HCT116 (cell line): ENCODE measurements around the gene DCN. TPM values are rescaled to one million over a fixed set of nuclear protein-coding genes. Genes with fewer than 3 reads are reported as not detected.

ENCODE experiments used
- ATAC-seq: fragments of 200-7000 bp; cut with Tn5 transposase; 2 replicates; pipeline ENCODE4 v1.9.1; 2020; ENCODE audit warnings: mild to moderate bottlenecking, moderate library complexity
- BruUV-seq: library from RNA; stranded (reverse); fragments of 400-500 nt; replicated peaks from 2 replicates; lab custom pipeline; 2021; lab: Mats Ljungman, UMichigan
- CTCF ChIA-PET: fragments of 300-600 bp; sonication (Branson Sonifier 250); formaldehyde crosslinking; loops from one replicate; lab custom pipeline; 2021; ENCODE audit warnings: antibody characterized with exemption; lab: Charles Lee
- POLR2A ChIA-PET: fragments of 300-600, 350-600 bp; sonication (Branson Sonifier 250); formaldehyde crosslinking; loops from one replicate; lab custom pipeline; 2021; ENCODE audit warnings: antibody characterized with exemption; lab: Charles Lee
- RAD21 ChIA-PET, 2 experiments: fragments of 300-600 bp; sonication (Branson Sonifier 250); formaldehyde crosslinking; loops; one replicate each; lab custom pipeline; 2023; ENCODE audit warnings: low total read pairs in 2 of 2; ENCODE audit not compliant: uncharacterized antibody in 2 of 2, unreplicated experiment in 2 of 2, low non-redundant PET in 1 of 2; lab: Charles Lee
- DNase-seq: peaks from one replicate; pipeline ENCODE4 v3.0.0-alpha.2; 2010; ENCODE audit warnings: low read depth, low spot score
- H2AFZ ChIP-seq: fragments of 200-600 bp; shearing (Covaris generic), sonication (generic); 2 replicates; pipeline ENCODE4 v1.6.1; 2017; ENCODE audit warnings: low read depth, mixed run types, mixed read lengths, antibody characterized with exemption, low read length; ENCODE audit not compliant: poor library complexity, severe bottlenecking
- H3K27ac ChIP-seq: 2 replicates; pipeline ENCODE4 v1.5.1; 2012; ENCODE audit warnings: low read depth, low read length
- H3K27me3 ChIP-seq: fragments of 200-600 bp; sonication (generic); 2 replicates; pipeline ENCODE4 v1.6.1; 2016; ENCODE audit warnings: mixed run types, low read length, mixed read lengths; ENCODE audit not compliant: insufficient read depth
- H3K36me3 ChIP-seq, 2 experiments: fragments of 200-500 bp in 1 of 2; fragments of 200-600 bp in 1 of 2; sonication (Bioruptor generic) in 1 of 2; sonication (generic) in 1 of 2; 2 replicates each; pipeline versions ENCODE4 v1.5.1 to v1.6.1; 2014 to 2016; ENCODE audit warnings: low read length in 2 of 2, inconsistent platforms in 1 of 2, mixed read lengths in 1 of 2, mixed run types in 1 of 2; ENCODE audit not compliant: insufficient read depth in 2 of 2, control insufficient read depth in 1 of 2
- H3K4me1 ChIP-seq, 2 experiments: fragments of 200-600 bp in 1 of 2; sonication (generic) in 1 of 2; 2 replicates each; pipeline versions ENCODE4 v1.5.1 to v1.6.1; 2012 to 2017; ENCODE audit warnings: low read length in 2 of 2, inconsistent platforms in 1 of 2, mild to moderate bottlenecking in 1 of 2, mixed read lengths in 1 of 2, mixed run types in 1 of 2, moderate library complexity in 1 of 2; ENCODE audit not compliant: insufficient read depth in 2 of 2, control insufficient read depth in 1 of 2
- H3K4me2 ChIP-seq: fragments of 200-600 bp; sonication (generic); 2 replicates; pipeline ENCODE4 v1.6.1; 2017; ENCODE audit warnings: mixed run types, low read length, mixed read lengths
- H3K4me3 ChIP-seq, 2 experiments: fragments of 200-600 bp in 1 of 2; sonication (generic) in 1 of 2; replicated peaks in 1 of 2; 2 replicates each; pipeline ENCODE4 v1.5.1; 2011 to 2016; ENCODE audit warnings: low read length in 2 of 2, control low read depth in 1 of 2, low read depth in 1 of 2, mild to moderate bottlenecking in 1 of 2, mixed read lengths in 1 of 2, mixed run types in 1 of 2
- H3K79me2 ChIP-seq: fragments of 200-600 bp; sonication (generic); 2 replicates; pipeline ENCODE4 v1.6.1; 2017; ENCODE audit warnings: mild to moderate bottlenecking, mixed run types, low read length, moderate library complexity, mixed read lengths; ENCODE audit not compliant: insufficient read depth
- H3K9ac ChIP-seq: fragments of 200-600 bp; sonication (generic); 2 replicates; pipeline ENCODE4 v1.6.1; 2016; ENCODE audit warnings: low read length, mixed read lengths
- H3K9me2 ChIP-seq: fragments of 200-600 bp; sonication (generic), shearing (Covaris generic); 2 replicates; pipeline ENCODE4 v1.6.1; 2017; ENCODE audit warnings: mixed run types, mild to moderate bottlenecking, moderate library complexity; ENCODE audit not compliant: insufficient read depth
- H3K9me3 ChIP-seq, 2 experiments: fragments of 200-500 bp in 1 of 2; fragments of 200-600 bp in 1 of 2; sonication (Bioruptor generic) in 1 of 2; sonication (generic) in 1 of 2; 2 replicates each; pipeline ENCODE4 v1.6.1; 2014 to 2017; ENCODE audit warnings: low read length in 2 of 2, mixed read lengths in 2 of 2, inconsistent platforms in 1 of 2, low read depth in 1 of 2, mild to moderate bottlenecking in 1 of 2, mixed run types in 1 of 2, moderate library complexity in 1 of 2; ENCODE audit not compliant: control insufficient read depth in 1 of 2, insufficient read depth in 1 of 2
- H4K20me1 ChIP-seq: fragments of 200-600 bp; sonication (generic), shearing (Covaris generic); 2 replicates; pipeline ENCODE4 v1.6.1; 2017; ENCODE audit warnings: mixed run types, mild to moderate bottlenecking, moderate library complexity; ENCODE audit not compliant: insufficient read depth
- EGR1 ChIP-seq: IDR thresholded peaks from 2 replicates; pipeline ENCODE4 v1.6.1; 2012; ENCODE audit warnings: low read depth
- FOSL1 ChIP-seq: IDR thresholded peaks from 2 replicates; pipeline ENCODE4 v1.6.1; 2012; ENCODE audit warnings: low read depth
- POLR2A ChIP-seq: IDR thresholded peaks from 2 replicates; pipeline ENCODE4 v1.7.0; 2011; ENCODE audit warnings: borderline replicate concordance; ENCODE audit not compliant: insufficient read depth, insufficient read length; ENCODE audit errors: extremely low read depth
- TCF7L2 ChIP-seq: IDR thresholded peaks from 2 replicates; pipeline ENCODE4 v1.7.0; 2011; ENCODE audit warnings: borderline replicate concordance, inconsistent platforms; ENCODE audit not compliant: insufficient read depth, insufficient read length; ENCODE audit errors: extremely low read depth
- ZFX ChIP-seq: fragments of 450-650 bp; IDR thresholded peaks from 2 replicates; pipeline ENCODE4 v1.6.1; 2017
- intact Hi-C: fragments of 100-400 bp; cut with micrococcal nuclease; formaldehyde crosslinking; loops from 2 replicates; pipeline ENCODE4 v1.10.0; 2022
- total RNA-seq: library from RNA; stranded (reverse); gene quantifications from one replicate; pipeline ENCODE4 v1.2.1, GENCODE V29; 2021; ENCODE audit not compliant: unreplicated experiment
- TF ChIP-seq, protein P1 (sequence below): IDR thresholded peaks from 2 replicates; pipeline ENCODE4 v1.6.1; 2012
- TF ChIP-seq, protein P2 (sequence below): IDR thresholded peaks from 2 replicates; pipeline ENCODE4 v1.6.1; 2012; ENCODE audit warnings: low read depth
- TF ChIP-seq, protein P3 (sequence below), 3 experiments: fragments of 200-600 bp in 1 of 3; sonication (generic) in 1 of 3; IDR thresholded peaks in 2 of 3; conservative IDR thresholded peaks in 1 of 3; 2 replicates each; pipeline ENCODE4 v1.5.1; 2012 to 2017; ENCODE audit warnings: low read depth in 2 of 3, low read length in 2 of 3, antibody characterized with exemption in 1 of 3, borderline replicate concordance in 1 of 3, control low read depth in 1 of 3, mild to moderate bottlenecking in 1 of 3, mixed read lengths in 1 of 3, mixed run types in 1 of 3, moderate library complexity in 1 of 3; ENCODE audit not compliant: insufficient read depth in 1 of 3

DCN gene
- total RNA-seq, 1 experiment from 2014 or later: 3.6 TPM

DNA sequence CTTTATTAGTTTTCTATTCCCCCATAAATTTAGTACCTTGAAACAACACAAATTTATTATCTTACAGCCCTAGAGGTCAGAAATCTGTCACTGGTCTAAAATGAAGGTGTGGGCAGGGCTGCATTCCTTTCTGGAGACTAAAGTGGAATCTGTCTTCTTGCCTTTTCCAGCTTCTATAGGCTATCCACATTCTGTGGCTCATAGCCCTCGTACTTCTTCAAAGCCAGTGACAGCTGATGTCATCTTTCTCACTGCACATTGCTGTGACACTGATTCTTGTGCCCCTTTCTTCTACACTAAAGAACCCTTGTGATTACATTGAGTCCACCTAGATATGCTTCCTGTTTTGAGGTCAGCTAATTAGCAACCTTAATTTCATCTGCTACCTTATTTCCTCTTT lies 23.2 kb upstream of the DCN start:
- TF ChIP-seq ZFX (no peak), EGR1 (no peak), FOSL1 (no peak), TCF7L2 (no peak)
- TF ChIP-seq, protein P1, sequence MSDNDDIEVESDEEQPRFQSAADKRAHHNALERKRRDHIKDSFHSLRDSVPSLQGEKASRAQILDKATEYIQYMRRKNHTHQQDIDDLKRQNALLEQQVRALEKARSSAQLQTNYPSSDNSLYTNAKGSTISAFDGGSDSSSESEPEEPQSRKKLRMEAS: no peak
- TF ChIP-seq, protein P2, sequence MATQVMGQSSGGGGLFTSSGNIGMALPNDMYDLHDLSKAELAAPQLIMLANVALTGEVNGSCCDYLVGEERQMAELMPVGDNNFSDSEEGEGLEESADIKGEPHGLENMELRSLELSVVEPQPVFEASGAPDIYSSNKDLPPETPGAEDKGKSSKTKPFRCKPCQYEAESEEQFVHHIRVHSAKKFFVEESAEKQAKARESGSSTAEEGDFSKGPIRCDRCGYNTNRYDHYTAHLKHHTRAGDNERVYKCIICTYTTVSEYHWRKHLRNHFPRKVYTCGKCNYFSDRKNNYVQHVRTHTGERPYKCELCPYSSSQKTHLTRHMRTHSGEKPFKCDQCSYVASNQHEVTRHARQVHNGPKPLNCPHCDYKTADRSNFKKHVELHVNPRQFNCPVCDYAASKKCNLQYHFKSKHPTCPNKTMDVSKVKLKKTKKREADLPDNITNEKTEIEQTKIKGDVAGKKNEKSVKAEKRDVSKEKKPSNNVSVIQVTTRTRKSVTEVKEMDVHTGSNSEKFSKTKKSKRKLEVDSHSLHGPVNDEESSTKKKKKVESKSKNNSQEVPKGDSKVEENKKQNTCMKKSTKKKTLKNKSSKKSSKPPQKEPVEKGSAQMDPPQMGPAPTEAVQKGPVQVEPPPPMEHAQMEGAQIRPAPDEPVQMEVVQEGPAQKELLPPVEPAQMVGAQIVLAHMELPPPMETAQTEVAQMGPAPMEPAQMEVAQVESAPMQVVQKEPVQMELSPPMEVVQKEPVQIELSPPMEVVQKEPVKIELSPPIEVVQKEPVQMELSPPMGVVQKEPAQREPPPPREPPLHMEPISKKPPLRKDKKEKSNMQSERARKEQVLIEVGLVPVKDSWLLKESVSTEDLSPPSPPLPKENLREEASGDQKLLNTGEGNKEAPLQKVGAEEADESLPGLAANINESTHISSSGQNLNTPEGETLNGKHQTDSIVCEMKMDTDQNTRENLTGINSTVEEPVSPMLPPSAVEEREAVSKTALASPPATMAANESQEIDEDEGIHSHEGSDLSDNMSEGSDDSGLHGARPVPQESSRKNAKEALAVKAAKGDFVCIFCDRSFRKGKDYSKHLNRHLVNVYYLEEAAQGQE: no peak
- Histone ChIP-seq H3K4me2 (no peak overlapping the region), H3K4me1 (no peaks in the 10 kb centered on the region), H3K27ac (no peak overlapping the region), H2AFZ (no peak overlapping the region), H3K9me3 (no peaks in the 10 kb centered on the region), H3K27me3 (no peaks in the 10 kb centered on the region), H4K20me1 (no peaks in the 10 kb centered on the region), H3K9ac (no peak overlapping the region), H3K79me2 (no peaks in the 10 kb centered on the region), H3K4me3 (no peak overlapping the region), H3K9me2 (no peaks in the 10 kb centered on the region), H3K36me3 (no peaks in the 10 kb centered on the region)
- POLR2A ChIA-PET: no interaction called here
- CTCF ChIA-PET: no interaction called here
- no TSS peak for BruUV-seq
- RAD21 ChIA-PET: no interaction called here
- no peak for DNase-seq
- ATAC-seq: no peak
- intact Hi-C loops: no loop called here

DNA sequence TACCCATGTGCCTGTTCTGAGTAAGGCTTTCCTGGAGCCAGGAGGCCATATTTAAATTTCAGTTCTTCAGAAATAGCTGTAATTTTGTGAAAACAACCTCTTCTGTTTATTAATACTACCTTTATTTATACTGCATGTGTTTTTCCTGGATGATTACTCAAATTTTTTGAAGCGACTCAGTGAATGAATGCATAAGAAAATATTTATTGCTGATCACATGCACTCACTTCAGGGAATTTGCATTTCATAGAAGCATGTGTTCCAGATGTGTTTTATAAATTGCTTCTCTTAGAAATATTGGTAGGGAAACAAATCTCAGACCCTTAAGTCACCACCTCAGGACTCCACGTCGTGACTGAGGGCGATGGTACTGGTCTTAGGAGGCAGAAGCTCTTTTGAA lies 21.8 kb upstream of the DCN start:
- CTCF ChIA-PET: no interaction called here
- TF ChIP-seq POLR2A: no peak
- TF ChIP-seq, protein P3, sequence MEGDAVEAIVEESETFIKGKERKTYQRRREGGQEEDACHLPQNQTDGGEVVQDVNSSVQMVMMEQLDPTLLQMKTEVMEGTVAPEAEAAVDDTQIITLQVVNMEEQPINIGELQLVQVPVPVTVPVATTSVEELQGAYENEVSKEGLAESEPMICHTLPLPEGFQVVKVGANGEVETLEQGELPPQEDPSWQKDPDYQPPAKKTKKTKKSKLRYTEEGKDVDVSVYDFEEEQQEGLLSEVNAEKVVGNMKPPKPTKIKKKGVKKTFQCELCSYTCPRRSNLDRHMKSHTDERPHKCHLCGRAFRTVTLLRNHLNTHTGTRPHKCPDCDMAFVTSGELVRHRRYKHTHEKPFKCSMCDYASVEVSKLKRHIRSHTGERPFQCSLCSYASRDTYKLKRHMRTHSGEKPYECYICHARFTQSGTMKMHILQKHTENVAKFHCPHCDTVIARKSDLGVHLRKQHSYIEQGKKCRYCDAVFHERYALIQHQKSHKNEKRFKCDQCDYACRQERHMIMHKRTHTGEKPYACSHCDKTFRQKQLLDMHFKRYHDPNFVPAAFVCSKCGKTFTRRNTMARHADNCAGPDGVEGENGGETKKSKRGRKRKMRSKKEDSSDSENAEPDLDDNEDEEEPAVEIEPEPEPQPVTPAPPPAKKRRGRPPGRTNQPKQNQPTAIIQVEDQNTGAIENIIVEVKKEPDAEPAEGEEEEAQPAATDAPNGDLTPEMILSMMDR (IDR thresholded peaks at IDR 0.05 in 2 of 3, conservative IDR thresholded peaks at IDR 0.05 in 1 of 3; ENCODE audit: borderline replicate concordance in 1 of 3, insufficient read depth in 1 of 3, low read depth in 2 of 3, low read length in 2 of 3): no peak
- H3K4me1 ChIP-seq: no peaks in the 10 kb centered on the region
- RAD21 ChIA-PET: no interaction called here
- ATAC-seq (no peak), DNase-seq (no peak)
- no TSS peak for BruUV-seq
- H3K27ac ChIP-seq: no peak overlapping the region
- H3K4me2 ChIP-seq: no peak overlapping the region
- no peaks in the 10 kb centered on the region for H3K27me3 ChIP-seq
- H3K9me3 ChIP-seq: no peaks in the 10 kb centered on the region
- no peaks in the 10 kb centered on the region for H3K79me2 ChIP-seq
- H3K9ac ChIP-seq: no peak overlapping the region
- POLR2A ChIA-PET: no interaction called here
- no peaks in the 10 kb centered on the region for H4K20me1 ChIP-seq
- no peak overlapping the region for H3K4me3 ChIP-seq
- no peak overlapping the region for H2AFZ ChIP-seq
- H3K36me3 ChIP-seq: no peaks in the 10 kb centered on the region
- intact Hi-C loops: no loop called here
- H3K9me2 ChIP-seq: no peaks in the 10 kb centered on the region
